Astrocyte of the cerebellum (primary cell): ENCODE results near the gene PRDM16.
A peak's percentile ranks its signal among the peaks of the same experiment; 100 is the strongest.

Experiments used
- DNase-seq: peaks from one replicate; pipeline ENCODE4 v3.0.0-alpha.2; 2011; ENCODE audit warnings: low read depth
- H3K4me3 ChIP-seq: 2 replicates; pipeline ENCODE4 v1.5.1; 2011; ENCODE audit warnings: mild to moderate bottlenecking, low read depth, low read length, moderate library complexity
- in situ Hi-C: cut with HindIII; loops from 2 replicates; pipeline ENCODE4 v1.10.0; 2017; ENCODE audit warnings: low sequenced_read_pairs
- TF ChIP-seq, protein P1 (sequence below): IDR thresholded peaks from 2 replicates; pipeline ENCODE4 v1.5.1; 2012; ENCODE audit warnings: low read length, low read depth, moderate library complexity, mild to moderate bottlenecking; ENCODE audit errors: missing control alignments

The PRDM16 gene

DNA sequence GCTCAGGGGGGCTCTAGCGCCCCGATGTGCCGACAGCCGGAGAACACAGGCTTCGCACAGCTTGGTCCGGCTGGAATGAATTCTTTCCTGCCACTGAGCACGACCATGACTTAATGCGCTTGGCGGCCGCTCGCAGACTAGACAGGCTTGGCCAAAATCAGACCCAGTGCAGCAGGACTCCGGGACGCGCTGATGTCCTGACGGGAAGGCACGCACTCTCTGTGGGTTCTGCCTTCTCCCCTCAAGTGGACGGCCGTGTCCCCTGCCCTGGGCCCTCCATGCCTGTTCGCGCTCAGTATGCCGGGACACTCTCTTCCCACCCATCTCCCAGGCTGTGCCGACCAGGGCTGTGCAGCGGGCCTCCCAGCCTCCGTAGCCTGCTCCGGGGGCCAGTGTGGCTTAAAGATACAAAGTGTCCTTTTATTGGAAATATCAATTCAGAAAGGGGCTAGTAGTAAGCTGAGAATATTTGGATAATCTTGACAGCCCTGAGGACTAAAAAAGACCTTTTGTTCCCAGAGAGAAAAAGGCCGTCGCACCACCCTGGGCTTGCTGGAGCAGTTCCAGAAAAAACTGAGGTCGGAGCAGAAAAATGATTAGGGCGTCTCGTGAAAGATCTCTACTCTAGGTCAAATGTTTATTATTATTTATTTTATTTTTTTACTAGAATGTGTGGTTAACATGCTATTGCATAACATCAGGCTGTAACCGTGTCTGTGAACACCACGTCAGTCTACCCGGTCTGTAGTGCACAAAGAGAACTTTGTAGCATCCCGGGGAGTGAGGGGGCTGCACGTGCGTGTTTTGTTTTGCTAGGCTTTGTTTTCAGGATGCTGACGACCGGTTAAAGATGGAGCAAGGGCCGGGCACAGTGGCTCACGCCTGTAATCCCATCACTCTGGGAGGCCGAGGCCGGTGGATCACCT, 297.4 kb downstream of the PRDM16 start:
- H3K4me3 ChIP-seq, result no peak overlapping the region
- DNase-seq, result peak; percentile 31
- in situ Hi-C loops, result no loop called here
- TF ChIP-seq, protein P1, sequence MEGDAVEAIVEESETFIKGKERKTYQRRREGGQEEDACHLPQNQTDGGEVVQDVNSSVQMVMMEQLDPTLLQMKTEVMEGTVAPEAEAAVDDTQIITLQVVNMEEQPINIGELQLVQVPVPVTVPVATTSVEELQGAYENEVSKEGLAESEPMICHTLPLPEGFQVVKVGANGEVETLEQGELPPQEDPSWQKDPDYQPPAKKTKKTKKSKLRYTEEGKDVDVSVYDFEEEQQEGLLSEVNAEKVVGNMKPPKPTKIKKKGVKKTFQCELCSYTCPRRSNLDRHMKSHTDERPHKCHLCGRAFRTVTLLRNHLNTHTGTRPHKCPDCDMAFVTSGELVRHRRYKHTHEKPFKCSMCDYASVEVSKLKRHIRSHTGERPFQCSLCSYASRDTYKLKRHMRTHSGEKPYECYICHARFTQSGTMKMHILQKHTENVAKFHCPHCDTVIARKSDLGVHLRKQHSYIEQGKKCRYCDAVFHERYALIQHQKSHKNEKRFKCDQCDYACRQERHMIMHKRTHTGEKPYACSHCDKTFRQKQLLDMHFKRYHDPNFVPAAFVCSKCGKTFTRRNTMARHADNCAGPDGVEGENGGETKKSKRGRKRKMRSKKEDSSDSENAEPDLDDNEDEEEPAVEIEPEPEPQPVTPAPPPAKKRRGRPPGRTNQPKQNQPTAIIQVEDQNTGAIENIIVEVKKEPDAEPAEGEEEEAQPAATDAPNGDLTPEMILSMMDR, result no peak

DNA sequence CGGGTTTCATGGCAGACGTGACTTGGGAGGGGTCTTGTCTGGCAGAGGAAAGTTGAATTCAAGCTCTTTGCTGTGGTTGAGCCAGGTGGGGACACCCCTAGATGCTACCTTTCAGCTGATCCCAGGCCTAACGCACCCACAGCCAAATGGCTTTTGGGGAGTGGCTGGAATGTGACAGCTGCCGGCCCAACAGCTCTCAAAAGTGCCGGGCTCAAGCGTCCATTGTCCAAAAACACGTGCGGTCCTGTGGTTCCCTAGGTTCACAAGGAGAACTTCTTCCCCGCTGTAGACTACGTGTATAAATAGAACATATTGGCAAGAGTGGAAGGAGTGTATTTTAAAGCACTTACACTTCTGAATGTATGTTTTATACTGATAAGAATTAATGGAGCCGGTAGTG, 298.4 kb downstream of the PRDM16 start:
- in situ Hi-C loops, result no loop called here
- no peak for DNase-seq
- TF ChIP-seq, protein P1, result no peak
- H3K4me3 ChIP-seq, result no peak overlapping the region

DNA sequence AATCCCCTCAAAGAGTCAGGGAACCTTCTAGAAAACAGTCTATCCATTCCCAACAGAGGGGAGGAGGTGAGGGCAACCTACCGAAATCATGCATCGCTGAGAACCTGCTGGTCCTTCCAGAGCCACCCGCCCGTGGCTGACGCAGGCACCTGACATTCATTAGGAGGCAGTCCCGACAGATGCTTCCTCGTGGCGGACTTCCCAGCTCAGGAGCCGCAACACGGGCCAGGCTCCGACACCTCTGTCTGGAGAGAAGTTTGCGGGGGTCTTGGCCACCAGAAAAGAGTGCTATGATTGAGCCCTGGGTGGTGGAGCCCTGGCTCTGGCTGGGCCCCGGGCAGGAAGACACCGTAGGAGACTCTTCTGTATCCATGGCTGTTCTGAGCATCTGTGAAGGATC, 299.1 kb downstream of the PRDM16 start:
- TF ChIP-seq, protein P1, result no peak
- no peak for DNase-seq
- H3K4me3 ChIP-seq, result no peak overlapping the region
- in situ Hi-C loops, result no loop called here

DNA sequence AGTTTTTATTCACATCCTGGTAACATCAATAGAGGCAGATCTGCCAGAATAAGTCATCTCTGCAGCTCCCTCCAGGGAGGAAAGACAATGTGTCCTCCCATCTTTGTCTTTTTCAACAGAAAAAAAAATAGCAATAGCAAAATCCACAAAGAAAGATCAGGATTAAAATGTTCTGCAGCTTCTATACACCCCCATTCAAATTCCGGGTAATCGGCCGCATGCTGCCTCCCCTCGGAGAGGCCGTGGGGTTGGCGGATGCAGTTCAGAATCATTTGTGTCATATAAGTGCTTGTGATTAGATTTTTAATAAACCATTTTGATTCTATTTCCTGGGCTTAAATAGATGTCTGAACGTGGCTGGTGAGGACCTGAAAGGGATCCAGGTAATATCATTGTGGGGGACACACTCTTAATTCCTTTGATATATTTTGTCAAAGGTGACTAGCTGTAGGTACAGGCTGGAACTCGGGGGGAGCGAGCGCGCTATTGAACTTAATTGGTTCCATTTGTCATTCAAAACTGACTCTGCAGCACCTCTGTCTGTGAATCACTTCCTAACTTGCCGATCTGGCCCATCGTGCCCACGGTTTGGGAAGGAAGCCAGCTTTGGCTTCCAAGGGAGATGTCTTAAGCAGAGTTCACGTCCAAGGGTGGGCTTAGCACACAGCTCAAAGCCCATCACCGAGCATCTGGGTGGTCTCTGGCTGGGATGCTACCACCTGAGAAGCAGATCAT, 299.9 kb downstream of the PRDM16 start:
- in situ Hi-C loops, result no loop called here
- DNase-seq, result no peak
- TF ChIP-seq, protein P1, result no peak
- no peak overlapping the region for H3K4me3 ChIP-seq

DNA sequence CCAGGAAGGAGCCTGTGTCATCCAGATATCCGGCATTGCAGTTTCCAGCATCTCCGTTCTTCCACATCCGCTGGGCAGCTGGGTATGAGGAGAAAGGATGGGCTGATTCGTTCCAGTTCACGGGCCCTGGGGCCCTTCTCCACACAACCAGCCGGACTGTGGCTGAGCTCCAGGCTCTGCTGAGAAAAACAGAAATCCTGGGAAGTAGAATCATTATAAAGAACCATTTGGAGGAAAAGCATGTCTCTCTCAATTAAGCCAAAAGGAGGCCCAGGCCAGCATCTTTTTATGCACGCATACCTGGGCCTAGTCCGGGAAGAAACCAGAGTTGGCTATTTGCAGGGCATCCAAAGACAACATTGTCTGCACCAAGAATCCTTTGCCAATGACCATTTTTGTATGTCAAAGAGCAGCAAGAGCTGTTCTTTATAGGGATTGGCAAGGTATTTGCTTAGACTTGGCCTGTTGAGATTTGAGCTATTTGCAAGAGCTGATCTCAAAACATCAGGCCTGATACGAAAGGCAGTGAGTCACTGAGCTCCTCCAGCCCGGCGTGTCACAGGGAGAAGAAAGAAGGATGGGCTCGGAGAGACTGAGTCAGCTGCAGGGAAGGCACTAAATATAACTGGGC, 300.6 kb downstream of the PRDM16 start:
- in situ Hi-C loops, result no loop called here
- TF ChIP-seq, protein P1, result no peak
- DNase-seq, result peak; percentile 69
- H3K4me3 ChIP-seq, result no peak overlapping the region

DNA sequence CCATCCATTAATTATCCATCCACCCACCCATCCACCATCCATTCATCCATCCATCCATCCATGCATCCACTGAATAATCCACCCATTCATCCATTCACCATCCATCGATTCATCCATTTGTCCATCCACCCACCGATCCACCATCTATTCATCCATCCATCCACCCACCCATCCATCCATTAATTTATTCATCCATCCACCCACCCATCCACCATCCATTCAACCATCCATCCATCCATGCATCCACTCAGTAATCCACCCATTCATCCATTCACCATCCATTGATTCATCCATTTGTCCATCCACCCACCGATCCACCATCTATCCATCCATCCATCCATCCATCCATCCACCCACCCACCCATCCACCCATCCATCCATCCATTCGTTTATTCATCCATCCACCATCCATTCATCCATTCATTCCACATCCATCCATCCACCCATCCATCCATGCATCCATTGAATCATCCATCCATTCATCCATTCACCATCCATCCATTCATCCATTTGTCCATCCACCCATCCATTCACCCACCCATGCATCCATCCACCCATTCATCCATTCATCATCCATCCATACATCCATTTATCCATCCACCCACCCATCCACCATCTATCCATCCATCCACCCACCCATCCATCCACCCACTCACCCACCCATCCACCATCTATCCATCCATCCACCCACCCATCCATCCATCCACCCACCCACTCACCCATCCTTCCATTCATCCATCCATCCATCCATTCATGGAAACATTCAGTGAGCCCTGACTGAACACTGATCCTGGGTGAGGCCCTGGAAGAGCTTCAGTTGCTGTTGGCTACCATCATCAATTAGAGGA, 302.1 kb downstream of the PRDM16 start:
- in situ Hi-C loops, result no loop called here
- TF ChIP-seq, protein P1, result no peak
- no peak for DNase-seq
- H3K4me3 ChIP-seq, result no peak overlapping the region
